Adrenal gland (tissue), 12 donors: ENCODE data around the gene TMEM250. TPM values are rescaled to one million over a fixed set of nuclear protein-coding genes. Genes with fewer than 3 reads are reported as not detected.

Experiments used
- DNase-seq, 7 donors: peaks; one replicate each; pipeline ENCODE4 v3.0.0-alpha.2; 2019 to 2020
- H3K27ac ChIP-seq, 5 donors: fragments of 200-600 bp; sonication (generic) in 4 of 5; 1 replicate in 3 of 5; 2 replicates in 2 of 5; pipeline versions ENCODE4 v1.5.1 to v1.8.0; 2016 to 2020; ENCODE audit warnings: mild to moderate bottlenecking in 1 of 5
- H3K27me3 ChIP-seq: fragments of 200-600 bp; 2 replicates; pipeline ENCODE4 v1.8.0; 2021
- H3K36me3 ChIP-seq, 2 donors: fragments of 200-600 bp; replicated peaks in 1 of 2; 1 replicate in 1 of 2; 2 replicates in 1 of 2; pipeline versions ENCODE4 v1.5.1 to v1.8.0; 2018 to 2022
- H3K4me1 ChIP-seq, 2 donors: fragments of 200-600 bp; replicated peaks in 1 of 2; 1 replicate in 1 of 2; 2 replicates in 1 of 2; pipeline versions ENCODE4 v1.5.1 to v1.8.0; 2018 to 2021
- H3K4me3 ChIP-seq, 4 donors: fragments of 200-600 bp; sonication (generic) in 3 of 4; one replicate each; pipeline ENCODE4 v1.5.1; 2016 to 2018
- H3K9me3 ChIP-seq, 3 donors: fragments of 200-600 bp; sonication (generic) in 1 of 3; replicated peaks in 1 of 3; 1 replicate in 2 of 3; 2 replicates in 1 of 3; pipeline versions ENCODE4 v1.5.1 to v1.8.0; 2016 to 2021
- POLR2A ChIP-seq, 2 donors: fragments of 450-650 bp; IDR thresholded peaks; one replicate each; pipeline ENCODE4 v1.6.1; 2017; ENCODE audit warnings: antibody characterized with exemption in 2 of 2, mild to moderate bottlenecking in 2 of 2, moderate library complexity in 1 of 2
- WGBS, 4 donors: extraction: QIAGEN DNeasy Blood & Tissue Kit in 2 of 4; methylation state at CpG; one replicate each; pipeline versions ENCODE4 v1.1.5 to v1.1.7; 2013 to 2017; 5-methylcytosine and 5-hydroxymethylcytosine counted together
- intact Hi-C, 2 donors: fragments of 100-400 bp; cut with DNase I; formaldehyde crosslinking; loops; one replicate each; pipeline versions ENCODE4 v1.14.1 to v1.15.0; 2022 to 2023
- polyA plus RNA-seq, 3 donors: library from polyadenylated mRNA; stranded (reverse); fragments of 200-250 nt in 2 of 3; fragments of 350-450 nt in 1 of 3; fragmentation: Illumina TruSeq in 1 of 3; extraction: RNeasy Lipid Tissue Mini Kit (QIAGEN cat#74804) in 1 of 3; gene quantifications; one replicate each; pipeline ENCODE4 v1.2.3, GENCODE V29; 2013 to 2014
- total RNA-seq, 9 donors: library from RNA; depleted of rRNA in 4 of 9; stranded (reverse); fragments of >200 nt in 4 of 9; fragments of 120-200 nt in 1 of 9; fragmentation: NEBNext Ultra II Directional in 1 of 9; extraction: Animal tissue kit (Norgen Biotek cat#: 25700) in 1 of 9; gene quantifications; one replicate each; pipeline versions ENCODE4 v1.1.0 to v1.2.4, GENCODE V29; 2013 to 2023
- TF ChIP-seq, protein P1 (sequence below), 6 experiments: fragments of 450-650 bp in 4 of 6; fragments of 200-600 bp in 2 of 6; sonication (generic) in 1 of 6; IDR thresholded peaks; 1 replicate in 5 of 6; 2 replicates in 1 of 6; pipeline versions ENCODE4 v1.5.1 to v1.8.0; 2016 to 2021; ENCODE audit warnings: antibody characterized with exemption in 6 of 6, mild to moderate bottlenecking in 2 of 6, moderate library complexity in 1 of 6
- donor health status: healthy with polysubstance abuse.
- donor health status: Bipolar disorder and iron deficiency.
- donor health status: DM: yes; HTN: yes; CAD: no.
- donor health status: DM: no; HTN: no; CAD: no.
- donor health status: DM: no; HTN: no; CAD: no.
- donor health status: DM: yes; HTN: yes; CAD: no.

Gene TMEM250
- total and polyA plus RNA-seq, 12 donors, result 5.2 to 47.2 (median 28.0) TPM

- H3K36me3 ChIP-seq, result peaks cover 0 to 19% of the 10 kb centered on the region in 2 donors
- 87 to 93% (median 91%) methylated on average over 21 to 22 of the region's 22 CpGs for WGBS, 4 donors
- H3K4me3 ChIP-seq, result no peak overlapping the region
- no peak overlapping the region for H3K27ac ChIP-seq
- H3K27me3 ChIP-seq, result no peaks in the 10 kb centered on the region
- no peak for TF ChIP-seq POLR2A (IDR thresholded peaks at IDR 0.05)
- TF ChIP-seq, protein P1, sequence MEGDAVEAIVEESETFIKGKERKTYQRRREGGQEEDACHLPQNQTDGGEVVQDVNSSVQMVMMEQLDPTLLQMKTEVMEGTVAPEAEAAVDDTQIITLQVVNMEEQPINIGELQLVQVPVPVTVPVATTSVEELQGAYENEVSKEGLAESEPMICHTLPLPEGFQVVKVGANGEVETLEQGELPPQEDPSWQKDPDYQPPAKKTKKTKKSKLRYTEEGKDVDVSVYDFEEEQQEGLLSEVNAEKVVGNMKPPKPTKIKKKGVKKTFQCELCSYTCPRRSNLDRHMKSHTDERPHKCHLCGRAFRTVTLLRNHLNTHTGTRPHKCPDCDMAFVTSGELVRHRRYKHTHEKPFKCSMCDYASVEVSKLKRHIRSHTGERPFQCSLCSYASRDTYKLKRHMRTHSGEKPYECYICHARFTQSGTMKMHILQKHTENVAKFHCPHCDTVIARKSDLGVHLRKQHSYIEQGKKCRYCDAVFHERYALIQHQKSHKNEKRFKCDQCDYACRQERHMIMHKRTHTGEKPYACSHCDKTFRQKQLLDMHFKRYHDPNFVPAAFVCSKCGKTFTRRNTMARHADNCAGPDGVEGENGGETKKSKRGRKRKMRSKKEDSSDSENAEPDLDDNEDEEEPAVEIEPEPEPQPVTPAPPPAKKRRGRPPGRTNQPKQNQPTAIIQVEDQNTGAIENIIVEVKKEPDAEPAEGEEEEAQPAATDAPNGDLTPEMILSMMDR (IDR thresholded peaks at IDR 0.05), result no peak
- H3K4me1 ChIP-seq, result peaks cover 15 to 16% of the 10 kb centered on the region in 2 donors
- no peak for DNase-seq
- H3K9me3 ChIP-seq, result no peaks in the 10 kb centered on the region
- intact Hi-C loops, result no loop called here
Observed at GRCh38 chr9:136111190-136111589, 7.5 kb downstream of the TMEM250 start.

DNA sequence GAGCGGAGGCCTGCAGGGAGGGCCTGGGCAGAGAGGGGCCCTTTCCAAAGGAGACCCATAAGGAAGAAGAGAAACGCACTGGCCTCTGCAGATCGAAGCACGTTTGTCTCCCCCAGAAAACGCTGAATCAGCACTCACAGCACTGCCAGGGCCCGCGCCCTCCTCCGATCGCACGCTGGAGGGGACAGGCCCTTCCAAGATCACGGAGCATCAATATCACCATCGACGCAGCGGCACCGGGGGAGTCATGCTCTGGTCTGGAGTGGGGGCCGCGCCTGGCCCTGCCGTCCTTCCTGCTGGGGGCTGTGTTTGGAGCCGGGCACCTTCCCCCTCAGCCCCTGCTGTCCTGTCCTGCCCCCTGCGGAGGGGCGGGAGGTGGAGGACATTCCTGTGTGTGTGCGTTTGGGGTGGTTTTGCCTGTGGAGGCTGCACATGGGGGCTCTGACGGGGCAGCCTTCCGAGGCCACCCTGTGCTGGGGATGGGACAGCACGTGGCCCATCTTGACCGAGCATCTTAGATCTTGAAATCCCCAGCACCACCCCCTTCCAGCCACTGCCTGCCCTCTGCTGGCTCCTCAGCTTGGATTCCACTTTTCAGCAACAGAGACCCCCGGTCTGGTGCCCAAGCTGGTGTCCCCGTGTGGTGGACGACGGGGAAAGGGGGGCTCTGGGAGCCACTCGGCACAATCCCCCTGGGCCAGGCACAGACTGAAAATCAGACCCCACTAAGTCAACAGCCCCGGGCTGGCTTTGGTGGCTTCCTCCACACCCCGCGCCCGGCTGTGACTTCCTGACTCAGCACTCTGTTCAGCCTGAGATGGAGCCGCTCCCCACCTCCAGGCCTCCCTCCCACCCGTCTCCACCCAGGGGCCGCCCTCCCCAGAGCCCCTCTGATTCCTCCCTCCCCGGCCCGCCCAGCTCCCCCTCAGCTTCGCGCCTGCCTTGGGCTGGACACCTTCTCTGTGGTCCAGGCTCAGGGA is 8.3 kb downstream of the TMEM250 start:
- WGBS, 4 donors, result 18 to 41% (median 33%) methylated on average over 9 to 42 of the region's 42 CpGs
- Histone ChIP-seq H3K27ac (peak overlapping the region in 2 of 5 donors; percentile 51 to 63), H3K27me3 (no peaks in the 10 kb centered on the region), H3K4me3 (peak overlapping the region in 1 of 4 donors; percentile 17), H3K4me1 (peaks cover 17 to 21% of the 10 kb centered on the region in 2 donors), H3K36me3 (peaks cover 0 to 11% of the 10 kb centered on the region in 2 donors), H3K9me3 (no peaks in the 10 kb centered on the region)
- no peak for DNase-seq
- TF ChIP-seq POLR2A (IDR thresholded peaks at IDR 0.05), result no peak
- TF ChIP-seq, protein P1 (IDR thresholded peaks at IDR 0.05), result peak in 1 of 6 experiments; percentile 10
- intact Hi-C loops, result no loop called here

- H3K4me3 ChIP-seq, result peak overlapping the region in 1 of 4 donors; percentile 17
Observed at GRCh38 chr9:136109351-136110081, 9.2 kb downstream of the TMEM250 start.

More at GRCh38 chr9:136109351-136110081, 9.2 kb downstream of the TMEM250 start:
- 0 to 20% (median 2%) methylated on average over 2 to 48 of the region's 48 CpGs for WGBS, 4 donors
- Histone ChIP-seq H3K27me3 (no peaks in the 10 kb centered on the region), H3K4me1 (peaks cover 20 to 25% of the 10 kb centered on the region in 2 donors), H3K36me3 (peaks cover 0 to 2% of the 10 kb centered on the region in 2 donors), H3K9me3 (no peaks in the 10 kb centered on the region), H3K27ac (peak overlapping the region in 3 of 5 donors; percentile 21 to 73 (median 63))
- DNase-seq, result peak; percentile 92 to 97 (median 95)
- intact Hi-C loops, result no loop called here
- TF ChIP-seq, protein P1 (IDR thresholded peaks at IDR 0.05), result peak in 1 of 6 experiments; percentile 29
- TF ChIP-seq POLR2A (IDR thresholded peaks at IDR 0.05), result no peak
